ENCODE measurements around the gene MELTF. TPM values are rescaled to one million over a fixed set of nuclear protein-coding genes. Genes with fewer than 3 reads are reported as not detected.

MELTF gene
- total and polyA plus RNA-seq, 2 of the 13 experiments (the other 11 are each of a cell fraction or from before 2014, with no cell fraction given) = 3.2 to 7.5 TPM

GRCh38 chr3:197007296-197007940 is 22.2 kb downstream of the MELTF start:
- Histone ChIP-seq H4K20me1 (ENCODE audit: insufficient read depth, low read length) (no peaks in the 10 kb centered on the region), H3K9me3 (ENCODE audit: low read length) (no peaks in the 10 kb centered on the region), H3K27ac (ENCODE audit: extremely low read length, insufficient read depth, low read length) (no peak overlapping the region), H2AFZ (ENCODE audit: low read length) (no peak overlapping the region), H3K4me2 (ENCODE audit: low read depth, low read length) (no peak overlapping the region), H3K4me1 (ENCODE audit: insufficient read depth, low read length) (peaks cover 19% of the 10 kb centered on the region), H3K79me2 (ENCODE audit: insufficient read depth, low read length) (no peaks in the 10 kb centered on the region), H3K36me3 (replicated peaks in 1 of 2; ENCODE audit: control insufficient read depth in 1 of 2, insufficient read depth in 2 of 2, low read length in 2 of 2) (no peaks in the 10 kb centered on the region), H3K4me3 (replicated peaks in 1 of 3; ENCODE audit: insufficient read depth in 1 of 3, low read depth in 2 of 3, low read length in 3 of 3) (no peak overlapping the region), H3K27me3 (ENCODE audit: control insufficient read depth in 1 of 2, insufficient read depth in 2 of 2, low read length in 2 of 2) (no peaks in the 10 kb centered on the region), H3K9ac (ENCODE audit: insufficient read depth, low read depth, low read length) (no peak overlapping the region)
- in situ Hi-C loops (cut with HindIII; ENCODE audit: extremely low pct_ligation_motif_present, low pct_unique_long_range_greater_than_20kb) (no loop called here), intact Hi-C loops (cut with micrococcal nuclease; ENCODE audit: unreplicated experiment) (no loop called here)
- no peak for FAIRE-seq
- no peak for DNase-seq (ENCODE audit: low spot score)
- WGBS (ENCODE audit: low lambda C conversion rate) = 70% methylated on average over 9 of the region's 12 CpGs
- POLR2A ChIA-PET = no interaction called here
- TF ChIP-seq FOSL2 (CRISPR knock-in tag; IDR thresholded peaks at IDR 0.05) (0 out of 2 replicates have a peak, but pooled peaks have one; percentile 13), BATF2 (CRISPR knock-in tag; IDR thresholded peaks at IDR 0.05) (no peak)
- no peak for ATAC-seq
- CTCF ChIA-PET (ENCODE audit: low intra/inter-chr PET ratio, low total read pairs) = no interaction called here
- BruUV-seq (replicated peaks) = no TSS peak

GRCh38 chr3:197006860-197007259 is 22.8 kb downstream of the MELTF start:
- in situ Hi-C loops (cut with HindIII; ENCODE audit: extremely low pct_ligation_motif_present, low pct_unique_long_range_greater_than_20kb) (no loop called here), intact Hi-C loops (cut with micrococcal nuclease; ENCODE audit: unreplicated experiment) (no loop called here)
- Histone ChIP-seq H3K4me3 (replicated peaks in 1 of 3; ENCODE audit: insufficient read depth in 1 of 3, low read depth in 2 of 3, low read length in 3 of 3) (no peak overlapping the region), H3K27ac (ENCODE audit: extremely low read length, insufficient read depth, low read length) (no peak overlapping the region), H3K36me3 (replicated peaks in 1 of 2; ENCODE audit: control insufficient read depth in 1 of 2, insufficient read depth in 2 of 2, low read length in 2 of 2) (no peaks in the 10 kb centered on the region), H3K4me1 (ENCODE audit: insufficient read depth, low read length) (peaks cover 19% of the 10 kb centered on the region), H3K9me3 (ENCODE audit: low read length) (no peaks in the 10 kb centered on the region), H3K4me2 (ENCODE audit: low read depth, low read length) (no peak overlapping the region), H3K79me2 (ENCODE audit: insufficient read depth, low read length) (no peaks in the 10 kb centered on the region), H4K20me1 (ENCODE audit: insufficient read depth, low read length) (no peaks in the 10 kb centered on the region), H3K9ac (ENCODE audit: insufficient read depth, low read depth, low read length) (no peak overlapping the region), H2AFZ (ENCODE audit: low read length) (no peak overlapping the region), H3K27me3 (ENCODE audit: control insufficient read depth in 1 of 2, insufficient read depth in 2 of 2, low read length in 2 of 2) (no peaks in the 10 kb centered on the region)
- WGBS (ENCODE audit: low lambda C conversion rate) = 94% methylated on average over 4 of the region's 5 CpGs
- FAIRE-seq (no peak), DNase-seq (ENCODE audit: low spot score) (no peak), ATAC-seq (no peak)
- ChIA-PET POLR2A (no interaction called here), CTCF (ENCODE audit: low intra/inter-chr PET ratio, low total read pairs) (no interaction called here)
- TF ChIP-seq ZNF629 (CRISPR knock-in tag; conservative IDR thresholded peaks at IDR 0.05) = peak; percentile 84
- TF ChIP-seq RFXAP (CRISPR knock-in tag; IDR thresholded peaks at IDR 0.05; ENCODE audit: borderline replicate concordance) = no peak
- no TSS peak for BruUV-seq (replicated peaks)

All from HepG2 (cell line).